ENCODE data around the gene PRX.
"Not testable (repeated sequence)": the region's sequence is repeated elsewhere in the genome, so short reads cannot be mapped to it uniquely, and the experiment has no call there.

PRX gene

GRCh38 chr19:40374084-40374483 is 39.1 kb downstream of the PRX start:
- no peak overlapping the region for H3K4me3 ChIP-seq (ENCODE audit: low read length)
- no peak for DNase-seq (ENCODE audit: low read depth)
- no peak for TF ChIP-seq CTCF (conservative IDR thresholded peaks at IDR 0.05; ENCODE audit: low read length)

GRCh38 chr19:40371802-40372122 is 41.4 kb downstream of the PRX start:
- no peak overlapping the region for H3K4me3 ChIP-seq (ENCODE audit: low read length)
- DNase-seq (ENCODE audit: low read depth), result no peak
- TF ChIP-seq CTCF (conservative IDR thresholded peaks at IDR 0.05; ENCODE audit: low read length), result no peak

DNA sequence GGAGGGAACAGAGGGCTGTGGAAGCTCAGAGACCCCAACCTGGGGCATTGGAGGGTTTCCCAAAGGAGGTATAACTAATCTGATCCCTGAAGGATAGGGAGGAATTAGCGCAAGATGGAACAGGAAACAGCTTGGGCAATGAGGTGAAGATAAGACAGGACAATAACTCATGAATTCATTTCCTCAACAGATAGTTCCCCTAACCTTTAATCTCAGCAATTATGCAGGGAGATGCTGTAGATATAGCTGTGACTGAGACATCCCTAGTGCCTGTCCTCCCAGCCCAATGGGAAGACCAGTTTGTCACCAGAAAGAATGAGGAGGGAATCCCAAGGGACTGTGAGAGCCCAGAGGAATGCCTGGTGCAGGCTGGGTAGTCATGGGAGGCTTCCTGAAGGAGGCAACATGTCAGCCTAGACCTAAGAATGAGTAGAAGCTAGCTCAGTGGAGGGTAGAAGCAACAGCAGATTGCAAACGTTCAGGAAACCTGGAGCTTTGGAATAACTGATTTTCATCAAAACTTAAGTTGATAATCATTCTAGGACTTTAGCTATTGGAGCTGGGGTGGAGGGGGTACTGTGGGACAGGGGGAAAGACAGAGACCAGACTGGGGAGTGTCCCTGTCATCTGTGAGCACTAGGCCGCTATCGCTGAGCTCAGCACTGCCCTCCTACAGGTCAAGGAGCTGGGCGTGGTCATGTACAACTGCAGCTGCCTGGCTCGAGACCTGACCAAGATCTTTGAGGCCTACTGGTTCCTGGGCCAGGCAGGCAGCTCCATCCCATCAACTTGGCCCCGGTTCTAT is 42.0 kb downstream of the PRX start:
- no peak for DNase-seq (ENCODE audit: low read depth)
- H3K4me3 ChIP-seq (ENCODE audit: low read length), result no peak overlapping the region
- no peak for TF ChIP-seq CTCF (conservative IDR thresholded peaks at IDR 0.05; ENCODE audit: low read length)

DNA sequence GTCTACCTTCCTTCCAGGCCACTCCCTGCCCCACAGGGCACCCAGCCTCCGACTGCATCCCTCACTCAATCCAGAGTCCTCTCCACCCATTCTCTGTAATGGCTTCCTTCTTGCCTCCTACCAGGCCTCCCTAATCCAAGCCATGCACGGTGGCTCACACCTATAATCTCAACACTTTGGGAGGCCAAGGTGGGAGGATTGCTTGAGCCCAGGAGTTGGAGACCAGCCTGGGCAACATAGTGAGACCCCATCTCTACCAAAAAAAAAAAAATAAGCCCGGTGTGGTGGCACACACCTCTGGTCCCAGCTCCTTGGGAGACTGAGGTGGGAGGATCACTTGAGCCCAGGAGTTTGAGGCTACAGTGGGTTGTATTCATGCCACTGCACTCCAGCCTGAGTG is 42.9 kb downstream of the PRX start:
- DNase-seq (ENCODE audit: low read depth); H3K4me3 ChIP-seq (ENCODE audit: low read length): not testable (repeated sequence)

GRCh38 chr19:40369797-40370196 is 43.4 kb downstream of the PRX start:
- no peak for DNase-seq (ENCODE audit: low read depth)
- no peak overlapping the region for H3K4me3 ChIP-seq (ENCODE audit: low read length)
- TF ChIP-seq CTCF (conservative IDR thresholded peaks at IDR 0.05; ENCODE audit: low read length), result no peak

- no peak for TF ChIP-seq CTCF (conservative IDR thresholded peaks at IDR 0.05; ENCODE audit: low read length)
- DNase-seq (ENCODE audit: low read depth), result no peak
- H3K4me3 ChIP-seq (ENCODE audit: low read length), result no peak overlapping the region
Observed at GRCh38 chr19:40367577-40368434, 45.4 kb downstream of the PRX start.

- no peak overlapping the region for H3K4me3 ChIP-seq (ENCODE audit: low read length)
- no peak for DNase-seq (ENCODE audit: low read depth)
- no peak for TF ChIP-seq CTCF (conservative IDR thresholded peaks at IDR 0.05; ENCODE audit: low read length)
Observed at GRCh38 chr19:40366697-40367561, 46.2 kb downstream of the PRX start.

All from AG10803 (cell line).